ENCODE measurements around the gene ACOT12. TPM values are rescaled to one million over a fixed set of nuclear protein-coding genes. Genes with fewer than 3 reads are reported as not detected.

ACOT12 gene
- total RNA-seq, 1 experiment from 2014 or later: not detected

- Histone ChIP-seq H2BK120ac (ENCODE audit: low read depth, low read length, poor library complexity, severe bottlenecking) (no peak overlapping the region), H3K79me1 (ENCODE audit: insufficient read depth, low read depth, low read length, poor library complexity, severe bottlenecking) (no peaks in the 10 kb centered on the region), H3K4me1 (ENCODE audit: insufficient read depth, low read length) (no peaks in the 10 kb centered on the region; the same call in 1 of the 2 replicates), H3K27me3 (ENCODE audit: insufficient read depth, low read length) (no peaks in the 10 kb centered on the region), H3K56ac (ENCODE audit: insufficient read length, low read depth, low read length) (no peak overlapping the region), H4K8ac (replicated peaks; ENCODE audit: insufficient read length, low read depth, low read length) (no peak overlapping the region), H3T11ph (ENCODE audit: low read length) (no peak overlapping the region), H2AFZ (ENCODE audit: low read length) (no peak overlapping the region), H3K9me3 (ENCODE audit: control insufficient read depth, low read depth, low read length) (no peaks in the 10 kb centered on the region), H3K23ac (ENCODE audit: insufficient read length, low read depth, low read length) (no peak overlapping the region), H2BK15ac (ENCODE audit: low read depth, low read length) (no peak overlapping the region), H4K20me1 (ENCODE audit: control insufficient read depth, insufficient read depth, insufficient read length) (no peaks in the 10 kb centered on the region), H3K4me2 (ENCODE audit: insufficient read depth, insufficient read length, low read length) (no peak overlapping the region), H2AK5ac (ENCODE audit: insufficient read length, low read length) (no peak overlapping the region), H4K5ac (ENCODE audit: insufficient read length, low read depth, low read length) (no peak overlapping the region), H2BK12ac (ENCODE audit: insufficient read length, low read depth, low read length) (no peak overlapping the region), H3K4ac (ENCODE audit: low read depth, low read length) (no peak overlapping the region), H3K79me2 (ENCODE audit: insufficient read depth, low read length) (no peaks in the 10 kb centered on the region), H2BK5ac (ENCODE audit: insufficient read length, low read length) (no peak overlapping the region), H2BK20ac (ENCODE audit: low read depth, low read length, poor library complexity, severe bottlenecking) (no peak overlapping the region), H3K23me2 (ENCODE audit: insufficient read length, low read depth, low read length, poor library complexity, severe bottlenecking) (no peaks in the 10 kb centered on the region), H3K14ac (ENCODE audit: insufficient read depth, low read length) (no peak overlapping the region), H3K9ac (ENCODE audit: extremely low read depth, insufficient read length, low read length) (no peak overlapping the region), H3K27ac (ENCODE audit: insufficient read length, low read depth, low read length) (peak overlapping the region; percentile 27), H4K91ac (ENCODE audit: insufficient read length, low read depth, low read length) (no peak overlapping the region), H3K18ac (ENCODE audit: insufficient read length, low read depth, low read length) (no peak overlapping the region)
- no CpG with 5 or more reads among the region's 4 CpGs for WGBS (ENCODE audit: extremely low coverage, insufficient read length, low lambda C conversion rate)
- no peaks in the 10 kb centered on the region for H3K27me3 Mint-ChIP-seq (ENCODE audit: low read depth)
- H3K27ac Mint-ChIP-seq: peak overlapping the region in 2 of 3 experiments; percentile 33 to 88; a peak in 3 of 7 replicates
- H3K9me3 Mint-ChIP-seq: no peaks in the 10 kb centered on the region
- DNase-seq: no peak
- no peak overlapping the region for H3K4me3 Mint-ChIP-seq
- peaks cover 0 to 22% (median 7%) of the 10 kb centered on the region in 3 experiments; a peak in 5 of 7 replicates for H3K36me3 Mint-ChIP-seq (ENCODE audit: insufficient read depth in 1 of 3, low read depth in 3 of 3)
- TF ChIP-seq CTCF (conservative IDR thresholded peaks at IDR 0.05): no peak
- peaks cover 7 to 19% of the 10 kb centered on the region in 2 experiments; a peak in 3 of 4 replicates for H3K4me1 Mint-ChIP-seq
These were observed 78.1 kb downstream of the ACOT12 start for GRCh38 chr5:81315830-81316229.

All from H9 (cell line).